ENCODE data around the gene PTPN1. TPM values are rescaled to one million over a fixed set of nuclear protein-coding genes. Genes with fewer than 3 reads are reported as not detected.

The PTPN1 gene
- polyA plus RNA-seq, 3 donors = 12.4 to 21.4 (median 19.1) TPM

- Mint-ChIP-seq H3K27me3 (ENCODE audit: low read depth in 3 of 3) (no peaks in the 10 kb centered on the region), H3K4me1 (no peaks in the 10 kb centered on the region), H3K27ac (peak overlapping the region in 2 of 7 donors; percentile 1 to 43), H3K4me3 (no peak overlapping the region), H3K9me3 (no peaks in the 10 kb centered on the region), H3K36me3 (peaks cover 63 to 87% of the 10 kb centered on the region in 2 donors)
- no peak overlapping the region for H2AFZ ChIP-seq (ENCODE audit: insufficient read depth, low read depth, low read length, poor library complexity, severe bottlenecking)
- peaks cover 13% of the 10 kb centered on the region for H4K20me1 ChIP-seq (ENCODE audit: insufficient read depth, low read length)
- H3K27ac ChIP-seq (ENCODE audit: low read depth in 1 of 2, low read length in 2 of 2) = no peak overlapping the region
- no peaks in the 10 kb centered on the region for H3K79me2 ChIP-seq (ENCODE audit: insufficient read depth, low read length)
- no peak for TF ChIP-seq CTCF (IDR thresholded peaks at IDR 0.05)
- DNase-seq = no peak
- H3K9ac ChIP-seq (ENCODE audit: insufficient read depth, low read length, poor library complexity, severe bottlenecking) = no peak overlapping the region
- H3K4me2 ChIP-seq (replicated peaks; ENCODE audit: extremely low read depth, low read length, poor library complexity, severe bottlenecking) = no peak overlapping the region
- H3K9me3 ChIP-seq (replicated peaks in 1 of 2; ENCODE audit: control insufficient read depth in 1 of 2, insufficient read depth in 1 of 2, low read length in 2 of 2) = no peaks in the 10 kb centered on the region
- H3K36me3 ChIP-seq (replicated peaks in 1 of 2; ENCODE audit: control insufficient read depth in 1 of 2, insufficient read depth in 2 of 2, low read length in 2 of 2) = peaks cover 64 to 77% of the 10 kb centered on the region in 2 donors
- H3K27me3 ChIP-seq (ENCODE audit: control insufficient read depth in 2 of 2, insufficient read depth in 2 of 2, low read length in 2 of 2) = no peaks in the 10 kb centered on the region
- intact Hi-C loops (cut with micrococcal nuclease) = loop anchor here in 1 of 2 donors (10.0 kb wide), 1 partner anchor 612 kb away; no protein-coding TSS in a partner anchor
- no peak overlapping the region for H3K4me3 ChIP-seq (replicated peaks in 1 of 3; ENCODE audit: low read depth in 2 of 3, low read length in 3 of 3)
- 98% methylated on average over 9 of the region's 13 CpGs for WGBS (ENCODE audit: insufficient coverage)
- no peaks in the 10 kb centered on the region for H3K4me1 ChIP-seq (ENCODE audit: control insufficient read depth in 1 of 2, insufficient read depth in 2 of 2, low read length in 2 of 2)
These were observed 76.5 kb downstream of the PTPN1 start for GRCh38 chr20:50586531-50587232.

- H3K9me3 ChIP-seq (replicated peaks in 1 of 2; ENCODE audit: control insufficient read depth in 1 of 2, insufficient read depth in 1 of 2, low read length in 2 of 2) = no peaks in the 10 kb centered on the region
- H3K27me3 ChIP-seq (ENCODE audit: control insufficient read depth in 2 of 2, insufficient read depth in 2 of 2, low read length in 2 of 2) = no peaks in the 10 kb centered on the region
- DNase-seq = no peak
- H3K36me3 ChIP-seq (replicated peaks in 1 of 2; ENCODE audit: control insufficient read depth in 1 of 2, insufficient read depth in 2 of 2, low read length in 2 of 2) = peaks cover 56 to 70% of the 10 kb centered on the region in 2 donors
- H2AFZ ChIP-seq (ENCODE audit: insufficient read depth, low read depth, low read length, poor library complexity, severe bottlenecking) = no peak overlapping the region
- TF ChIP-seq CTCF (IDR thresholded peaks at IDR 0.05) = no peak
- H3K27me3 Mint-ChIP-seq (ENCODE audit: low read depth in 3 of 3) = no peaks in the 10 kb centered on the region
- H4K20me1 ChIP-seq (ENCODE audit: insufficient read depth, low read length) = peaks cover 8% of the 10 kb centered on the region
- WGBS (ENCODE audit: insufficient coverage) = 97% methylated on average over 18 of the region's 19 CpGs
- no peaks in the 10 kb centered on the region for H3K9me3 Mint-ChIP-seq
- no peak overlapping the region for H3K27ac ChIP-seq (ENCODE audit: low read depth in 1 of 2, low read length in 2 of 2)
- H3K4me1 Mint-ChIP-seq = no peaks in the 10 kb centered on the region
- H3K36me3 Mint-ChIP-seq = peaks cover 56 to 79% of the 10 kb centered on the region in 2 donors
- no peak overlapping the region for H3K4me3 ChIP-seq (replicated peaks in 1 of 3; ENCODE audit: low read depth in 2 of 3, low read length in 3 of 3)
- H3K79me2 ChIP-seq (ENCODE audit: insufficient read depth, low read length) = no peaks in the 10 kb centered on the region
- intact Hi-C loops (cut with micrococcal nuclease) = loop anchor here in 1 of 2 donors (10.0 kb wide), 1 partner anchor 613 kb away; no protein-coding TSS in a partner anchor
- H3K4me1 ChIP-seq (ENCODE audit: control insufficient read depth in 1 of 2, insufficient read depth in 2 of 2, low read length in 2 of 2) = no peaks in the 10 kb centered on the region
- peak overlapping the region in 3 of 7 donors; percentile 3 to 37 (median 5) for H3K27ac Mint-ChIP-seq
- H3K4me3 Mint-ChIP-seq = no peak overlapping the region
- no peak overlapping the region for H3K4me2 ChIP-seq (replicated peaks; ENCODE audit: extremely low read depth, low read length, poor library complexity, severe bottlenecking)
- no peak overlapping the region for H3K9ac ChIP-seq (ENCODE audit: insufficient read depth, low read length, poor library complexity, severe bottlenecking)
These were observed 77.2 kb downstream of the PTPN1 start for GRCh38 chr20:50587291-50587961.
